Cardiac fibroblast (primary cell): ENCODE data around the gene MAST3.
A peak's percentile ranks its signal among the peaks of the same experiment; 100 is the strongest.

Source experiments
- DNase-seq, 2 donors: peaks; one replicate each; pipeline versions ENCODE4 v3.0.0 to v3.0.0-alpha.2; 2010; ENCODE audit warnings: low read depth in 2 of 2
- H3K4me3 ChIP-seq, 2 donors: replicated peaks in 1 of 2; 1 replicate in 1 of 2; 2 replicates in 1 of 2; pipeline ENCODE4 v1.5.1; 2011; ENCODE audit warnings: low read depth in 2 of 2, low read length in 2 of 2, mild to moderate bottlenecking in 2 of 2, moderate library complexity in 1 of 2
- CTCF ChIP-seq: IDR thresholded peaks from one replicate; pipeline ENCODE4 v1.5.1; 2011; ENCODE audit warnings: low read depth, mild to moderate bottlenecking, low read length, inconsistent platforms

Gene MAST3

GRCh38 chr19:18176367-18177310 lies 79.1 kb downstream of the MAST3 start:
- no peak for TF ChIP-seq CTCF
- DNase-seq, result no peak
- no peak overlapping the region for H3K4me3 ChIP-seq

DNA sequence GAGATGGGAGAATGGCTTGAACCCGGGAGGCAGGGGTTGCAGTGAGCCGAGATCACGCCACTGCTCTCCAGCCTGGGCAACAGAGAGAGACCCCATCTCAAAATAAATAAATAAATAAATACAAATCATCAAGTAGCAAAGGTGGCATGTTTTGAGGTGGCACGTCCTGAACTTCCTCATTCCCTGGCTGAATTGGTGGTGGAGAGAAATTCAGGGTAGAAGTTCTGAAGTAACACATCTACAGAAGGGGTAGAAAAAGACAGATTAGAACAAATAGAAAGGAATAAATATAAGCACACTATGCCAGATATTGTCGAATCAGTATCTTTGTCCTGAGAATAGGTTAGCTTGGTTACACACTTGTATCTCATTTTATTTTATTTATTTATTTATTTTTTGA lies 82.4 kb downstream of the MAST3 start:
- no peak for TF ChIP-seq CTCF
- H3K4me3 ChIP-seq, result no peak overlapping the region
- DNase-seq, result no peak

- H3K4me3 ChIP-seq, result no peak overlapping the region
- TF ChIP-seq CTCF, result no peak
- DNase-seq, result no peak
These were observed 86.0 kb downstream of the MAST3 start for GRCh38 chr19:18183529-18183928.

GRCh38 chr19:18185538-18185937 lies 88.0 kb downstream of the MAST3 start:
- TF ChIP-seq CTCF, result no peak
- no peak for DNase-seq
- H3K4me3 ChIP-seq, result no peak overlapping the region

DNA sequence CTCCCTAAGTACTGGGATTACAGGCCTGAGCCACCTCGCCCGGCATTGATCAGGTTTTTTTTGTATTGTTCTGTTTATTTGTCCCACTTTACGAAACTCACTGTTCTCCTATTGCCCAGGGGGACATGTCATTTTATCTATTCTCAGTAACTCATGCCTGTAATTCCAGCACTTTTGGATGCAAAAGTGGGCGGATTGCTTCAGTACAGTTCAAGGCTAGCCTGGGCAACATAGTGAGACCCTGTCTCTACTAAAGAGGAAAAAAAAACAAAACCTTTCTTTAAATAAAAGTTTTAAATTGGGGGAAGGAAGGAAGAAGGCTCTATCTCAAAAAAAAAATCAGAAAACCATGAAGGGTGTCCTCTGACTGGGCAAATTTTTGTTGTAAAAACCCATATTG lies 92.7 kb downstream of the MAST3 start:
- DNase-seq, result no peak
- TF ChIP-seq CTCF, result no peak
- H3K4me3 ChIP-seq, result no peak overlapping the region

DNA sequence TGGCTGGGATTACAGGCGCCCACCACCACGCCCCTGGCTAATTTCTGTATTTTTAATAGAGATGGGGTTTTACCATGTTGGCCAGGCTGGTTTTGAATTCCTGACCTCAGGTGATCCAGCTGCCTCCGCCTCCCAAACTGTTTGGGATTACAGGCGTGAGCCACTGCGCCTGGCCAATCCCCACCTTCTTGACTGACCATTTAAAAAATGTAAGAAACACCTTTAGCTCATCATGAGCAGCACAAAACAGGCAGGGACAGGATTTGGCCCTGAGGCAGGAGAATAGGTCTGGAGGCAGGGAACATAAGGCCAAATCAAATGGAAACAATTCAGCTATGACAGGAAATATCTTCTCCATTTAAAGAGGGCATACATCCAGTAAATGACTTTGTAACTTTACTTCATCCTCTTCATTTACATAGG lies 94.1 kb downstream of the MAST3 start:
- no peak for DNase-seq
- H3K4me3 ChIP-seq, result peak overlapping the region in 1 of 2 donors; percentile 47

More for the DNA sequence above, 94.1 kb downstream of the MAST3 start:
- TF ChIP-seq CTCF, result no peak
